Measurements from ENCODE around the gene MAPK10. TPM values are rescaled to one million over a fixed set of nuclear protein-coding genes. Genes with fewer than 3 reads are reported as not detected.

Gene MAPK10
- polyA plus RNA-seq, 1 donor (not counting 4 experiments of a cell fraction or from before 2014, with no cell fraction given): 8.2 TPM

DNA sequence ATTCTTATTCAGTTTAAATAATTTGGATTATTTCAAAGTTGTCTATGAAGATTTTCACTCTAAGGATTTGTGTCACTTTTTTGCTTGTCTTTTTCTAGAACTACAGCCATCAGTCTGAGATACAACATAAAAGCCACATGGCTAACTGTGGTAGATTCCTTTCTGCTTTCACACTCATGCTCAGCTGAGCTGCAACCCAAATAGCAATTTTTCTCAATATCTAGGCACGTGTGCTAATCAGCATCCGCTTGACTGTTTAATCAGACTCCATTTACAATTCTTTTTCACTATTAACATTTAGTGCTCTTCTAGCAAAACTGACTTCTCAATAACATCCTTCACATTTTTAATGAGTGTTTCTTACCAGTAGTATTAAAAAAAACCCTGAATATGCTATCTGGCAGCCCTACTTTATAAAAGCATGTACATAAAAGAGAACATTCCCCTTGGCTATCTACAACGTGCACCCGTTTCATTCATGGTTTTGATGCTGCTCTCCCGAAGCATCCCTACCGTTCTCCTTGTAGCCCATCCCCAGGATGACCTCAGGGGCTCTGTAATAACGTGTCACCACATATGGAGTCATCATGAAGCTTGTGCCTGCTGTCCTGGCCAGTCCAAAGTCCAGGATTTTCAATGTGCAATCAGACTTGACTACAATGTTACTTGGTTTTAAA lies 259.2 kb downstream of the MAPK10 start:
- H3K9me3 ChIP-seq (ENCODE audit: control insufficient read depth, low read depth, low read length): no peaks in the 10 kb centered on the region
- H3K9me1 ChIP-seq (ENCODE audit: control insufficient read depth, extremely low read depth, insufficient read depth, low read length): no peaks in the 10 kb centered on the region
- H3K4me1 ChIP-seq (ENCODE audit: control insufficient read depth, extremely low read depth, insufficient read depth, low read length): no peaks in the 10 kb centered on the region
- no peak for TF ChIP-seq EZH2 (IDR thresholded peaks at IDR 0.05; ENCODE audit: low read length)
- H3K79me2 ChIP-seq (ENCODE audit: control insufficient read depth, insufficient read depth, low read length): no peaks in the 10 kb centered on the region
- no peaks in the 10 kb centered on the region for H3K27me3 ChIP-seq (ENCODE audit: control insufficient read depth, extremely low read depth, insufficient read depth, low read length)
- H3K4me3 ChIP-seq (ENCODE audit: control insufficient read depth in 2 of 3, extremely low read depth in 1 of 3, insufficient read depth in 2 of 3, low read depth in 1 of 3, low read length in 3 of 3): no peak overlapping the region
- no peak overlapping the region for H3K9ac ChIP-seq (ENCODE audit: control insufficient read depth, extremely low read depth, insufficient read depth, low read length)
- dilution Hi-C loops (cut with MboI; ENCODE audit: extremely low pct_ligation_motif_present, low sequenced_read_pairs): no loop called here
- no peak for FAIRE-seq
- H3K36me3 ChIP-seq (ENCODE audit: control insufficient read depth in 2 of 2, extremely low read depth in 1 of 2, insufficient read depth in 2 of 2, low read length in 2 of 2): no peaks in the 10 kb centered on the region
- no peak overlapping the region for H3K4me2 ChIP-seq (ENCODE audit: control insufficient read depth, extremely low read depth, insufficient read depth, low read depth, low read length)
- no peaks in the 10 kb centered on the region for H4K20me1 ChIP-seq (ENCODE audit: control insufficient read depth, extremely low read depth, insufficient read depth, low read length)
- H2AFZ ChIP-seq (ENCODE audit: control insufficient read depth, low read length): no peak overlapping the region
- DNase-seq (ENCODE audit: low read depth, low spot score): no peak
- no peak overlapping the region for H3K27ac ChIP-seq (ENCODE audit: control insufficient read depth, insufficient read depth, low read length)

DNA sequence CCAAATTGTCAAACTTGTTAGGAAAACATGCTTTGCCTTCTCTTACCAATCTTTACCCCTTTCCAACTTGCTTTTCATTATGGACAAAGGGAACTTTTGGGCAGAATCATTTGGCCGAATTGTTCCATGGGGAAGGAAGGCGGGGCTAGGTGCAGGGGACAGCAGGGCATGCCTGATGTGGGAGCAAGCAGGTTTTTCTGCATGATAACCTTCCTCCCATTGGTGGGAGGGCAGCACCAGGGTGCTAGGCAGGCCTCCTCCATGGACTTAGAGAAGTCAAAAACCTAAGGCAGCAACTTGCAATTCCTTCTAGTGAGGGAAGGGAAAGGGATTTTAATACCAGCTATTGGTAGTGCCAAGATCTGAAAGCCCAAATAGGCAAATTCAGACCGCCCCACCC lies 260.5 kb downstream of the MAPK10 start:
- H3K36me3 ChIP-seq (ENCODE audit: control insufficient read depth in 2 of 2, extremely low read depth in 1 of 2, insufficient read depth in 2 of 2, low read length in 2 of 2): no peaks in the 10 kb centered on the region
- H3K4me1 ChIP-seq (ENCODE audit: control insufficient read depth, extremely low read depth, insufficient read depth, low read length): no peaks in the 10 kb centered on the region
- dilution Hi-C loops (cut with MboI; ENCODE audit: extremely low pct_ligation_motif_present, low sequenced_read_pairs): no loop called here
- DNase-seq (ENCODE audit: low read depth, low spot score) (no peak), FAIRE-seq (no peak)
- no peaks in the 10 kb centered on the region for H4K20me1 ChIP-seq (ENCODE audit: control insufficient read depth, extremely low read depth, insufficient read depth, low read length)
- no peak overlapping the region for H3K4me2 ChIP-seq (ENCODE audit: control insufficient read depth, extremely low read depth, insufficient read depth, low read depth, low read length)
- H3K27ac ChIP-seq (ENCODE audit: control insufficient read depth, insufficient read depth, low read length): no peak overlapping the region
- no peak overlapping the region for H3K9ac ChIP-seq (ENCODE audit: control insufficient read depth, extremely low read depth, insufficient read depth, low read length)
- no peaks in the 10 kb centered on the region for H3K79me2 ChIP-seq (ENCODE audit: control insufficient read depth, insufficient read depth, low read length)
- no peaks in the 10 kb centered on the region for H3K9me3 ChIP-seq (ENCODE audit: control insufficient read depth, low read depth, low read length)
- H3K27me3 ChIP-seq (ENCODE audit: control insufficient read depth, extremely low read depth, insufficient read depth, low read length): no peaks in the 10 kb centered on the region
- H3K9me1 ChIP-seq (ENCODE audit: control insufficient read depth, extremely low read depth, insufficient read depth, low read length): no peaks in the 10 kb centered on the region
- TF ChIP-seq, protein P1, sequence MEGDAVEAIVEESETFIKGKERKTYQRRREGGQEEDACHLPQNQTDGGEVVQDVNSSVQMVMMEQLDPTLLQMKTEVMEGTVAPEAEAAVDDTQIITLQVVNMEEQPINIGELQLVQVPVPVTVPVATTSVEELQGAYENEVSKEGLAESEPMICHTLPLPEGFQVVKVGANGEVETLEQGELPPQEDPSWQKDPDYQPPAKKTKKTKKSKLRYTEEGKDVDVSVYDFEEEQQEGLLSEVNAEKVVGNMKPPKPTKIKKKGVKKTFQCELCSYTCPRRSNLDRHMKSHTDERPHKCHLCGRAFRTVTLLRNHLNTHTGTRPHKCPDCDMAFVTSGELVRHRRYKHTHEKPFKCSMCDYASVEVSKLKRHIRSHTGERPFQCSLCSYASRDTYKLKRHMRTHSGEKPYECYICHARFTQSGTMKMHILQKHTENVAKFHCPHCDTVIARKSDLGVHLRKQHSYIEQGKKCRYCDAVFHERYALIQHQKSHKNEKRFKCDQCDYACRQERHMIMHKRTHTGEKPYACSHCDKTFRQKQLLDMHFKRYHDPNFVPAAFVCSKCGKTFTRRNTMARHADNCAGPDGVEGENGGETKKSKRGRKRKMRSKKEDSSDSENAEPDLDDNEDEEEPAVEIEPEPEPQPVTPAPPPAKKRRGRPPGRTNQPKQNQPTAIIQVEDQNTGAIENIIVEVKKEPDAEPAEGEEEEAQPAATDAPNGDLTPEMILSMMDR (optimal IDR thresholded peaks at IDR 0.05 in 1 of 3, IDR thresholded peaks at IDR 0.05 in 1 of 3, conservative IDR thresholded peaks at IDR 0.05 in 1 of 3; ENCODE audit: extremely low read depth in 1 of 3, insufficient read depth in 2 of 3, low read length in 3 of 3): no peak
- TF ChIP-seq EZH2 (IDR thresholded peaks at IDR 0.05; ENCODE audit: low read length): no peak
- H3K4me3 ChIP-seq (ENCODE audit: control insufficient read depth in 2 of 3, extremely low read depth in 1 of 3, insufficient read depth in 2 of 3, low read depth in 1 of 3, low read length in 3 of 3): no peak overlapping the region
- H2AFZ ChIP-seq (ENCODE audit: control insufficient read depth, low read length): no peak overlapping the region

DNA sequence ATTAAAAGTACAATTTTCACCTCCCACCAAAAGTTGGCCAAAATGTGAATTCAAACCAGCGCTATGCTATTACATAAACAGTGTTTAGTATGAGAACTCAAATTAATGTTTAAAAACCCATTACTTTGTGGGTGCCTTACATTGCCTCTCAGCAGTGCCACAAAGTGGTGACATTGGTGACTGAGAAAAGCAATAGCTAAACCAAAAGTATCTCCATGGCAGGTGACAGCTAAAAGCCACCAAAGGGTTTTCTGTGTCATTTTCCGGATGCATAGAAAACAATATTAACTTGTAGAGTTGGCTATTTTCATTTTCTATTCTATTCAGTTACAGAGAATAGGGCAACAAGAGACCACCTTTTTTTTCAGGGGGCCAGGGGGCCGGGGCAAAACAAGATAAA lies 261.2 kb downstream of the MAPK10 start:
- H4K20me1 ChIP-seq (ENCODE audit: control insufficient read depth, extremely low read depth, insufficient read depth, low read length): no peaks in the 10 kb centered on the region
- no peak overlapping the region for H3K27ac ChIP-seq (ENCODE audit: control insufficient read depth, insufficient read depth, low read length)
- no peak overlapping the region for H2AFZ ChIP-seq (ENCODE audit: control insufficient read depth, low read length)
- H3K27me3 ChIP-seq (ENCODE audit: control insufficient read depth, extremely low read depth, insufficient read depth, low read length): no peaks in the 10 kb centered on the region
- no peaks in the 10 kb centered on the region for H3K79me2 ChIP-seq (ENCODE audit: control insufficient read depth, insufficient read depth, low read length)
- no peak for DNase-seq (ENCODE audit: low read depth, low spot score)
- TF ChIP-seq, protein P1 (optimal IDR thresholded peaks at IDR 0.05 in 1 of 3, IDR thresholded peaks at IDR 0.05 in 1 of 3, conservative IDR thresholded peaks at IDR 0.05 in 1 of 3; ENCODE audit: extremely low read depth in 1 of 3, insufficient read depth in 2 of 3, low read length in 3 of 3): no peak
- no peak for TF ChIP-seq EZH2 (IDR thresholded peaks at IDR 0.05; ENCODE audit: low read length)
- dilution Hi-C loops (cut with MboI; ENCODE audit: extremely low pct_ligation_motif_present, low sequenced_read_pairs): no loop called here
- no peaks in the 10 kb centered on the region for H3K9me1 ChIP-seq (ENCODE audit: control insufficient read depth, extremely low read depth, insufficient read depth, low read length)
- no peaks in the 10 kb centered on the region for H3K36me3 ChIP-seq (ENCODE audit: control insufficient read depth in 2 of 2, extremely low read depth in 1 of 2, insufficient read depth in 2 of 2, low read length in 2 of 2)
- H3K9ac ChIP-seq (ENCODE audit: control insufficient read depth, extremely low read depth, insufficient read depth, low read length): no peak overlapping the region
- no peak overlapping the region for H3K4me2 ChIP-seq (ENCODE audit: control insufficient read depth, extremely low read depth, insufficient read depth, low read depth, low read length)
- H3K4me3 ChIP-seq (ENCODE audit: control insufficient read depth in 2 of 3, extremely low read depth in 1 of 3, insufficient read depth in 2 of 3, low read depth in 1 of 3, low read length in 3 of 3): no peak overlapping the region
- FAIRE-seq: no peak
- H3K9me3 ChIP-seq (ENCODE audit: control insufficient read depth, low read depth, low read length): no peaks in the 10 kb centered on the region
- no peaks in the 10 kb centered on the region for H3K4me1 ChIP-seq (ENCODE audit: control insufficient read depth, extremely low read depth, insufficient read depth, low read length)

Measured in keratinocyte (primary cell).